ENCODE data around the gene KIF26A.

GRCh38 chr14:104154246-104154645 lies 15.9 kb downstream of the KIF26A start:
- TF ChIP-seq CEBPB (IDR thresholded peaks at IDR 0.05), result no peak
- TF ChIP-seq FOXM1 (IDR thresholded peaks at IDR 0.05; ENCODE audit: borderline replicate concordance, low read depth), result no peak

Data from Ishikawa (cell line).